Measurements from ENCODE around the gene C17orf114.

Gene C17orf114

DNA sequence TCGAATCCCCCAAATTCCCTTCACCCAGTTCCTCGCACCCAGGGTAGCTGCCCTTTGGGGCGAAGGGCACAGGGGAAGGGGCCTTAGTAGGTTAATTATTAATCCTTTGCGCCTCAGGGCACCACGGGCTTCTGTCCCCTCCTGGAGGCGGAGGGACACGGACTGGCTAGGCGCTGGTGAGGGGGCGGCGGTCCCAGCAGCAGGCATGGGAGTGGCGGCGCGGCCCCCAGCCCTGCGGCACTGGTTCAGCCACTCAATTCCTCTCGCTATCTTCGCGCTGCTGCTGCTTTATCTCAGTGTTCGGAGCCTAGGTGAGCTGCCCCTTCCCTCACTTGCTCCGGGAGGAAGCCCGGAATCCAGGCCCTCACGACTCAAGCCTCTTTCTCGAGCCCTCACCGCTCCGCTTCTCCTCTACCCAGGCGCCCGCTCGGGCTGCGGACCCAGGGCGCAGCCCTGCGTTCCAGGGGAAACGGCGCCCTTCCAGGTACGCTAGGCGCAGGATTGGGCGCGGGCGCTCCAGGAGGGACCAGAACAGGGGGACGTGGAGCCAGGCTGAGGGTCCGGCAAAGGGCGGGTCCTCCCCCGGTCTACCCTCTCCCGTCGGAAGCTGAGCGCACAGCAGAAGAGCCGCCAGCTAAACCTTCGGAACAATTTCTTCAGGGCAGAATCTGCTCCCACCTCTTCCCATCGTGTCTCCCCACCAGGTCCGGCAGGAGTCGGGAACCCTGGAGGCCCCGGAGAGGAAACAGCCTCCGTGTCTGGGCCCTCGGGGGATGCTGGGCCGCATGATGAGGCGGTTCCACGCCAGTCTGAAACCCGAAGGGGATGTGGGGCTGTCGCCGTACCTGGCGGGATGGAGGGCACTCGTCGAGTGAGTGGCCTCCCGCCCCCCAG, 13.1 kb downstream of the C17orf114 start, which contains the start of gene GLTPD2:
TSS of gene GLTPD2 (plus strand) at position 158 of the 894 bp plus-strand sequence. CDS start at position 206, 48 bp downstream.
- peak within 1 kb of the TSS; percentile 87 for H2AFZ ChIP-seq
- H4K20me1 ChIP-seq (ENCODE audit: insufficient read depth, poor library complexity, severe bottlenecking), result no peaks in the 10 kb centered on the region
- no peaks in the 10 kb centered on the region for H3K9me2 ChIP-seq (replicated peaks; ENCODE audit: insufficient read depth)
- H3K9me3 ChIP-seq (ENCODE audit: low read depth), result no peaks in the 10 kb centered on the region
- no peaks in the 10 kb centered on the region for H3K27me3 ChIP-seq
- TF ChIP-seq EZH2 (IDR thresholded peaks at IDR 0.05; ENCODE audit: borderline replicate concordance) (no peak), CTCF (IDR thresholded peaks at IDR 0.05; ENCODE audit: poor library complexity) (no peak), EZH2phosphoT487 (IDR thresholded peaks at IDR 0.05; ENCODE audit: low read depth, severe bottlenecking, unreplicated experiment) (no peak)
- H3K27ac ChIP-seq, result peak within 1 kb of the TSS; percentile 99
- peaks cover 21% of the 10 kb centered on the region for H3K4me1 ChIP-seq (ENCODE audit: insufficient read depth)
- H3K79me2 ChIP-seq, result peaks cover 11% of the 10 kb centered on the region
- WGBS (ENCODE audit: low lambda C conversion rate, missing lambda C conversion rate), result 4% methylated on average over 59 of the region's 62 CpGs
- H3K36me3 ChIP-seq (replicated peaks; ENCODE audit: insufficient read depth, low read depth), result no peaks in the 10 kb centered on the region
- H3K4me2 ChIP-seq, result peak within 1 kb of the TSS; percentile 92
- H3K4me3 ChIP-seq, result peak within 1 kb of the TSS; percentile 99
- DNase-seq (ENCODE audit: low spot score), result peak; percentile 80

DNA sequence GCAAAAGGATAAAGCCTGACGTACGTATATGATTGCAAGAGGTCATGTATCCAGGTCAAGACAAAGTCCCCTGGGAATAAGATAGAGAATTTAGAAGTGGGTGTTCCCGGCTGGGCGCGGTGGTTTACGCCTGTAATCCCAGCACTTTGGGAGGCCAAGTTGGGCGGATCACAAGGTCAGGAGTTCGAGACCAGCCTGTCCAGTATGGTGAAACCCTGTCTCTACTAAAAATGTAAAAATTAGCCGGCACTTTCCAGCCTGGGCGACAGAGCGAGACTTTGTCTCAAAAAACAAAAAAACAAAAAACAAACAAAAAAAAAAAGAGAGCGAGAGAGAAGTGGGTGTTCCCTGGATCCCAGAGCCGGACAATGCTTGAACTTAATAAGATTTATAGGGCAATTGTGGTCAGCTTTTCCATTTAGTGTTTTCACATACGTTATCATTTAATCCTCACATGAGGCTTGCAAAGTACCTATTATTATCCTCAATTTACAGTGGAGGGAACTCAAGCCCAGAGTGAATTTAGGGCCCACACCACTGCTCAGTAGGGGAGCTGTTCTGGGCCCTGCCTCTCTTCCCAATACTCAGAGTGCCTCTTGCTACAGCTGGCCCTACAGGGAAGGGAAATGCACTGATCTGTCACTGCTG, 13.8 kb downstream of the C17orf114 start:
- 80% methylated on average over 14 of the region's 14 CpGs for WGBS (ENCODE audit: low lambda C conversion rate, missing lambda C conversion rate)

DNA sequence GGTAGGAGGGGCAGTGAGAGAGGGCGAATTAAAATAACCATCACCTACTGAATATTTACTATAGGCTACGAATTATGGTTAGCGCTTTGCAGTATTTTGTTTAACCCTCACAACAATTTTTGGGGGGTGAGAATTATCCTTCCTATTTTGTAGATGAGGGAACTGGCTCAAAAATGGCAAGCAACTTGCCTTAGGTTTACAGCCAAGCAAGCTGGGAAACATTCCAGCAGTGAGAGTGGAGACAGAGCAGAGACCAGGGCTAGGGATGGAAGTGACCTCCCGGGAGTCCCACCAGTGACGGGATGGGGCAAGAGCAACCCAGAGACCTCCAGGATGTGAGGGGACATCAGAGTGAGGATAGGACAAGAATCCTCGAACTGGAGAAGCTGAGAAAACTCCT, 15.6 kb downstream of the C17orf114 start:
- H3K9me2 ChIP-seq (replicated peaks; ENCODE audit: insufficient read depth), result no peaks in the 10 kb centered on the region
- no peaks in the 10 kb centered on the region for H3K9me3 ChIP-seq (ENCODE audit: low read depth)
- no peak overlapping the region for H3K27ac ChIP-seq
- peaks cover 21% of the 10 kb centered on the region for H3K4me1 ChIP-seq (ENCODE audit: insufficient read depth)
- no peaks in the 10 kb centered on the region for H3K27me3 ChIP-seq
- WGBS (ENCODE audit: low lambda C conversion rate, missing lambda C conversion rate), result 62% methylated on average over 6 of the region's 6 CpGs
- H4K20me1 ChIP-seq (ENCODE audit: insufficient read depth, poor library complexity, severe bottlenecking), result no peaks in the 10 kb centered on the region
- no peaks in the 10 kb centered on the region for H3K36me3 ChIP-seq (replicated peaks; ENCODE audit: insufficient read depth, low read depth)
- TF ChIP-seq CTCF (IDR thresholded peaks at IDR 0.05; ENCODE audit: poor library complexity) (no peak), EZH2 (IDR thresholded peaks at IDR 0.05; ENCODE audit: borderline replicate concordance) (no peak), EZH2phosphoT487 (IDR thresholded peaks at IDR 0.05; ENCODE audit: low read depth, severe bottlenecking, unreplicated experiment) (no peak)
- no peak overlapping the region for H3K4me3 ChIP-seq
- H3K79me2 ChIP-seq, result peaks cover 11% of the 10 kb centered on the region
- no peak overlapping the region for H2AFZ ChIP-seq
- DNase-seq (ENCODE audit: low spot score), result no peak
- H3K4me2 ChIP-seq, result peak overlapping the region; percentile 46

More for the DNA sequence above, 13.8 kb downstream of the C17orf114 start:
- Histone ChIP-seq H2AFZ (no peak overlapping the region), H3K9me3 (ENCODE audit: low read depth) (no peaks in the 10 kb centered on the region), H3K9me2 (replicated peaks; ENCODE audit: insufficient read depth) (no peaks in the 10 kb centered on the region), H4K20me1 (ENCODE audit: insufficient read depth, poor library complexity, severe bottlenecking) (no peaks in the 10 kb centered on the region), H3K27ac (peak overlapping the region; percentile 99), H3K27me3 (no peaks in the 10 kb centered on the region), H3K4me3 (peak overlapping the region; percentile 99), H3K4me2 (peak overlapping the region; percentile 92), H3K36me3 (replicated peaks; ENCODE audit: insufficient read depth, low read depth) (no peaks in the 10 kb centered on the region), H3K79me2 (peaks cover 11% of the 10 kb centered on the region), H3K4me1 (ENCODE audit: insufficient read depth) (peaks cover 21% of the 10 kb centered on the region)
- DNase-seq (ENCODE audit: low spot score), result no peak
- no peak for TF ChIP-seq EZH2phosphoT487 (IDR thresholded peaks at IDR 0.05; ENCODE audit: low read depth, severe bottlenecking, unreplicated experiment)

GRCh38 chr17:4786106-4786511, 16.0 kb downstream of the C17orf114 start, which contains the start of gene VMO1:
TSS of gene VMO1 (minus strand) at chr17:4786364. CDS start at chr17:4786352, 12 bp downstream.
- Histone ChIP-seq H3K27me3 (no peaks in the 10 kb centered on the region), H3K4me3 (no peak within 1 kb of the TSS), H2AFZ (no peak within 1 kb of the TSS), H4K20me1 (ENCODE audit: insufficient read depth, poor library complexity, severe bottlenecking) (no peaks in the 10 kb centered on the region), H3K4me2 (peak within 1 kb of the TSS; percentile 46), H3K27ac (no peak within 1 kb of the TSS), H3K79me2 (peaks cover 11% of the 10 kb centered on the region), H3K9me2 (replicated peaks; ENCODE audit: insufficient read depth) (no peaks in the 10 kb centered on the region), H3K4me1 (ENCODE audit: insufficient read depth) (peaks cover 21% of the 10 kb centered on the region), H3K36me3 (replicated peaks; ENCODE audit: insufficient read depth, low read depth) (no peaks in the 10 kb centered on the region), H3K9me3 (ENCODE audit: low read depth) (no peaks in the 10 kb centered on the region)
- WGBS (ENCODE audit: low lambda C conversion rate, missing lambda C conversion rate), result 58% methylated on average over 24 of the region's 24 CpGs
- no peak for DNase-seq (ENCODE audit: low spot score)
- no peak for TF ChIP-seq EZH2phosphoT487 (IDR thresholded peaks at IDR 0.05; ENCODE audit: low read depth, severe bottlenecking, unreplicated experiment)
- no peak for TF ChIP-seq CTCF (IDR thresholded peaks at IDR 0.05; ENCODE audit: poor library complexity)
- no peak for TF ChIP-seq EZH2 (IDR thresholded peaks at IDR 0.05; ENCODE audit: borderline replicate concordance)
